ENCODE data around the gene POU3F3.

The POU3F3 gene

DNA sequence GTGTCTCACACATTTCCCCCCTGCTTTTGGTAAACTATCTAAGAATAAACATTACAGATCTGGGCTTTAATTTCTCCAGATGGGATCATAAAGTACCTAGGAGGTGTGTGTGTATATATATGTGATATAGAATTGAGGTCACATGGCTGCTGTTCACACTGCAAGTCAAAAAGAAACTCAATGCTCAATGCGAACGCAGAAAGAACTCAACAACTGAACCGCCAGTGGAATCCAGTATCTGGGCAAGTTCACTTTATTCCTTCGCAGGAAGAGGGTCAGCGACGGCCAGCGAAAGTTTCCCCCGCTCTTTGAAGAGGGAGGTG is 17.7 kb downstream of the POU3F3 start:
- CTCF ChIA-PET, result no interaction called here
- Histone ChIP-seq H3K4me1 (ENCODE audit: control insufficient read depth, insufficient read depth, low read length) (peaks cover 4% of the 10 kb centered on the region; the same call in 1 of the 2 replicates), H3K36me3 (ENCODE audit: control insufficient read depth in 2 of 2, insufficient read depth in 1 of 2, low read length in 2 of 2) (no peaks in the 10 kb centered on the region), H3K4me3 (ENCODE audit: low read depth, low read length) (peak overlapping the region; percentile 42; the same call in 1 of the 2 replicates), H3K9me3 (ENCODE audit: control insufficient read depth, insufficient read depth, low read depth, low read length) (no peaks in the 10 kb centered on the region), H3K27ac (ENCODE audit: extremely low read depth, low read depth, low read length) (peak overlapping the region; percentile 81; the same call in 1 of the 2 replicates)
- TF ChIP-seq EGR2 (tag by site-specific recombination; IDR thresholded peaks at IDR 0.05; ENCODE audit: low read depth), result no peak
- no peak for TF ChIP-seq ZNF157 (tag by site-specific recombination; IDR thresholded peaks at IDR 0.05)
- TF ChIP-seq ZBTB7A (tag by site-specific recombination; IDR thresholded peaks at IDR 0.05; ENCODE audit: low read depth), result no peak
- TF ChIP-seq ZBTB48 (tag by site-specific recombination; IDR thresholded peaks at IDR 0.05), result no peak
- no peak for TF ChIP-seq ZNF221 (tag by site-specific recombination; IDR thresholded peaks at IDR 0.05; ENCODE audit: borderline replicate concordance)
- no peak for TF ChIP-seq ZBTB1 (tag by site-specific recombination; IDR thresholded peaks at IDR 0.05)
- TF ChIP-seq, protein P1, sequence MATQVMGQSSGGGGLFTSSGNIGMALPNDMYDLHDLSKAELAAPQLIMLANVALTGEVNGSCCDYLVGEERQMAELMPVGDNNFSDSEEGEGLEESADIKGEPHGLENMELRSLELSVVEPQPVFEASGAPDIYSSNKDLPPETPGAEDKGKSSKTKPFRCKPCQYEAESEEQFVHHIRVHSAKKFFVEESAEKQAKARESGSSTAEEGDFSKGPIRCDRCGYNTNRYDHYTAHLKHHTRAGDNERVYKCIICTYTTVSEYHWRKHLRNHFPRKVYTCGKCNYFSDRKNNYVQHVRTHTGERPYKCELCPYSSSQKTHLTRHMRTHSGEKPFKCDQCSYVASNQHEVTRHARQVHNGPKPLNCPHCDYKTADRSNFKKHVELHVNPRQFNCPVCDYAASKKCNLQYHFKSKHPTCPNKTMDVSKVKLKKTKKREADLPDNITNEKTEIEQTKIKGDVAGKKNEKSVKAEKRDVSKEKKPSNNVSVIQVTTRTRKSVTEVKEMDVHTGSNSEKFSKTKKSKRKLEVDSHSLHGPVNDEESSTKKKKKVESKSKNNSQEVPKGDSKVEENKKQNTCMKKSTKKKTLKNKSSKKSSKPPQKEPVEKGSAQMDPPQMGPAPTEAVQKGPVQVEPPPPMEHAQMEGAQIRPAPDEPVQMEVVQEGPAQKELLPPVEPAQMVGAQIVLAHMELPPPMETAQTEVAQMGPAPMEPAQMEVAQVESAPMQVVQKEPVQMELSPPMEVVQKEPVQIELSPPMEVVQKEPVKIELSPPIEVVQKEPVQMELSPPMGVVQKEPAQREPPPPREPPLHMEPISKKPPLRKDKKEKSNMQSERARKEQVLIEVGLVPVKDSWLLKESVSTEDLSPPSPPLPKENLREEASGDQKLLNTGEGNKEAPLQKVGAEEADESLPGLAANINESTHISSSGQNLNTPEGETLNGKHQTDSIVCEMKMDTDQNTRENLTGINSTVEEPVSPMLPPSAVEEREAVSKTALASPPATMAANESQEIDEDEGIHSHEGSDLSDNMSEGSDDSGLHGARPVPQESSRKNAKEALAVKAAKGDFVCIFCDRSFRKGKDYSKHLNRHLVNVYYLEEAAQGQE (tag by site-specific recombination; IDR thresholded peaks at IDR 0.05), result no peak
- POLR2A ChIA-PET, result interaction anchor here (1.4 to 1.5 kb wide), 2 partner anchors 18 to 22 kb away, joined by 3 to 6 read pairs; partner anchors contain the start of gene POU3F3

DNA sequence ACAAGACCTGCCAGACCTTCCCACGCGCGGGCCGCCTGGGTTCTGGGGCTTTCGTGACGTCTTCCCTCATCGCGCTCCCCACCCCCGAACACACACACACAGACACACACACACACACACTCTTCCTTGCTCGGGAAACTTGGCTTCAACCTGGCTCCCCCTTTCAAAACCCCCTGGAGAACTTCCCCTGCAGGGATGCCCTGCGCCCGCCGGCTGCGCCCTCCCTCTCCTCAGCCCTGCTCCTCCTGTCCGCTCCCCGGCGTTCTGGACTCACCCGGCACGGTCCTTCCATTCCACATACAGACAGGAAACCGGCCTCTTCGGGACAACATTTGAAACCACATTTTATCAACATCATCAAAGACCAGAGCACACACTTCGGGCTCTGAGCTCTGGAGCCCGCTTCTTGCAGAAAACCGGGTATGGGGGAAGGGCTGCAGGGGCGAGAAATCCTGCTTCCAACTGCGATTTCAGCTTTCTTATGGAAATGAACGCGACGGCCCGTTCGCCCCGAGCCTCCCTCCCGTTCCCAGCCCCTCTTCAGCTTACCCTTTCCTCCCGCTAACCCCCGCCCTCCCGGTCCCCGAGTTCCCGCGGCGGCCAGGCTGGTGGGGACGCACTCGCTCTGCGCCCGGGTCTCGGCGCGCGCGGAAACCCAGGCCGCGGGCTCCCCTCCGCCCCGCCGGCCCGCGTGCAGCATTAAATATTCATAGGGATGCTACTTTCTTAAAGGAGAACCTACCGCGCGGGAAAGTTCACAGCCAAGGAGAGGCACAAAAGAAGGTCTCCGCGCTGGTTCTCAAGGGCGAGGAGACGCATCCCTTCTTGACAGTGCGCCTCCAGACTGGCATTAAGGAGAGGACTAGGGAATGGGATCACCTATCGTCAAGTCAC is 18.3 kb downstream of the POU3F3 start:
- Histone ChIP-seq H3K4me1 (ENCODE audit: control insufficient read depth, insufficient read depth, low read length) (peaks cover 4% of the 10 kb centered on the region; the same call in 1 of the 2 replicates), H3K9me3 (ENCODE audit: control insufficient read depth, insufficient read depth, low read depth, low read length) (no peaks in the 10 kb centered on the region), H3K27ac (ENCODE audit: extremely low read depth, low read depth, low read length) (peak overlapping the region; percentile 81), H3K4me3 (ENCODE audit: low read depth, low read length) (peak overlapping the region; percentile 42), H3K36me3 (ENCODE audit: control insufficient read depth in 2 of 2, insufficient read depth in 1 of 2, low read length in 2 of 2) (no peaks in the 10 kb centered on the region)
- ChIA-PET POLR2A (interaction anchor here (1.4 to 1.5 kb wide), 2 partner anchors 18 to 22 kb away, joined by 3 to 6 read pairs; partner anchors contain the start of gene POU3F3), CTCF (interaction anchor here (0.5 to 2.3 kb wide), 6 partner anchors 11 to 943 kb away, joined by 3 to 5 read pairs (median 3); no protein-coding TSS in a partner anchor)
- TF ChIP-seq ZNF654 (tag by site-specific recombination; IDR thresholded peaks at IDR 0.05; ENCODE audit: low read depth), result no peak
- TF ChIP-seq EGR2 (tag by site-specific recombination; IDR thresholded peaks at IDR 0.05; ENCODE audit: low read depth), result peak; percentile 66; the same call in 1 of the 2 replicates
- peak; percentile 35; the same call in 1 of the 2 replicates for TF ChIP-seq ZNF366 (tag by site-specific recombination; conservative IDR thresholded peaks at IDR 0.05)
- TF ChIP-seq, protein P2, sequence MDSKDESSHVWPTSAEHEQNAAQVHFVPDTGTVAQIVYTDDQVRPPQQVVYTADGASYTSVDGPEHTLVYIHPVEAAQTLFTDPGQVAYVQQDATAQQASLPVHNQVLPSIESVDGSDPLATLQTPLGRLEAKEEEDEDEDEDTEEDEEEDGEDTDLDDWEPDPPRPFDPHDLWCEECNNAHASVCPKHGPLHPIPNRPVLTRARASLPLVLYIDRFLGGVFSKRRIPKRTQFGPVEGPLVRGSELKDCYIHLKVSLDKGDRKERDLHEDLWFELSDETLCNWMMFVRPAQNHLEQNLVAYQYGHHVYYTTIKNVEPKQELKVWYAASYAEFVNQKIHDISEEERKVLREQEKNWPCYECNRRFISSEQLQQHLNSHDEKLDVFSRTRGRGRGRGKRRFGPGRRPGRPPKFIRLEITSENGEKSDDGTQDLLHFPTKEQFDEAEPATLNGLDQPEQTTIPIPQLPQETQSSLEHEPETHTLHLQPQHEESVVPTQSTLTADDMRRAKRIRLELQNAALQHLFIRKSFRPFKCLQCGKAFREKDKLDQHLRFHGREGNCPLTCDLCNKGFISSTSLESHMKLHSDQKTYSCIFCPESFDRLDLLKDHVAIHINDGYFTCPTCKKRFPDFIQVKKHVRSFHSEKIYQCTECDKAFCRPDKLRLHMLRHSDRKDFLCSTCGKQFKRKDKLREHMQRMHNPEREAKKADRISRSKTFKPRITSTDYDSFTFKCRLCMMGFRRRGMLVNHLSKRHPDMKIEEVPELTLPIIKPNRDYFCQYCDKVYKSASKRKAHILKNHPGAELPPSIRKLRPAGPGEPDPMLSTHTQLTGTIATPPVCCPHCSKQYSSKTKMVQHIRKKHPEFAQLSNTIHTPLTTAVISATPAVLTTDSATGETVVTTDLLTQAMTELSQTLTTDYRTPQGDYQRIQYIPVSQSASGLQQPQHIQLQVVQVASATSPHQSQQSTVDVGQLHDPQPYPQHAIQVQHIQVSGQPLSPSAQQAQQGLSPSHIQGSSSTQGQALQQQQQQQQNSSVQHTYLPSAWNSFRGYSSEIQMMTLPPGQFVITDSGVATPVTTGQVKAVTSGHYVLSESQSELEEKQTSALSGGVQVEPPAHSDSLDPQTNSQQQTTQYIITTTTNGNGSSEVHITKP (tag by site-specific recombination; IDR thresholded peaks at IDR 0.05), result peak; percentile 95
- no peak for TF ChIP-seq ZNF114 (tag by site-specific recombination; IDR thresholded peaks at IDR 0.05)
- peak; percentile 84 for TF ChIP-seq ZBTB8A (tag by site-specific recombination; IDR thresholded peaks at IDR 0.05)
- TF ChIP-seq, protein P3, sequence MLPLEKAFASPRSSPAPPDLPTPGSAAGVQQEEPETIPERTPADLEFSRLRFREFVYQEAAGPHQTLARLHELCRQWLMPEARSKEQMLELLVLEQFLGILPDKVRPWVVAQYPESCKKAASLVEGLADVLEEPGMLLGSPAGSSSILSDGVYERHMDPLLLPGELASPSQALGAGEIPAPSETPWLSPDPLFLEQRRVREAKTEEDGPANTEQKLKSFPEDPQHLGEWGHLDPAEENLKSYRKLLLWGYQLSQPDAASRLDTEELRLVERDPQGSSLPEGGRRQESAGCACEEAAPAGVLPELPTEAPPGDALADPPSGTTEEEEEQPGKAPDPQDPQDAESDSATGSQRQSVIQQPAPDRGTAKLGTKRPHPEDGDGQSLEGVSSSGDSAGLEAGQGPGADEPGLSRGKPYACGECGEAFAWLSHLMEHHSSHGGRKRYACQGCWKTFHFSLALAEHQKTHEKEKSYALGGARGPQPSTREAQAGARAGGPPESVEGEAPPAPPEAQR (tag by site-specific recombination; IDR thresholded peaks at IDR 0.05), result no peak
- TF ChIP-seq ZNF560 (tag by site-specific recombination; IDR thresholded peaks at IDR 0.05; ENCODE audit: borderline replicate concordance), result no peak
- TF ChIP-seq, protein P4, sequence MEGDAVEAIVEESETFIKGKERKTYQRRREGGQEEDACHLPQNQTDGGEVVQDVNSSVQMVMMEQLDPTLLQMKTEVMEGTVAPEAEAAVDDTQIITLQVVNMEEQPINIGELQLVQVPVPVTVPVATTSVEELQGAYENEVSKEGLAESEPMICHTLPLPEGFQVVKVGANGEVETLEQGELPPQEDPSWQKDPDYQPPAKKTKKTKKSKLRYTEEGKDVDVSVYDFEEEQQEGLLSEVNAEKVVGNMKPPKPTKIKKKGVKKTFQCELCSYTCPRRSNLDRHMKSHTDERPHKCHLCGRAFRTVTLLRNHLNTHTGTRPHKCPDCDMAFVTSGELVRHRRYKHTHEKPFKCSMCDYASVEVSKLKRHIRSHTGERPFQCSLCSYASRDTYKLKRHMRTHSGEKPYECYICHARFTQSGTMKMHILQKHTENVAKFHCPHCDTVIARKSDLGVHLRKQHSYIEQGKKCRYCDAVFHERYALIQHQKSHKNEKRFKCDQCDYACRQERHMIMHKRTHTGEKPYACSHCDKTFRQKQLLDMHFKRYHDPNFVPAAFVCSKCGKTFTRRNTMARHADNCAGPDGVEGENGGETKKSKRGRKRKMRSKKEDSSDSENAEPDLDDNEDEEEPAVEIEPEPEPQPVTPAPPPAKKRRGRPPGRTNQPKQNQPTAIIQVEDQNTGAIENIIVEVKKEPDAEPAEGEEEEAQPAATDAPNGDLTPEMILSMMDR (tag by site-specific recombination; IDR thresholded peaks at IDR 0.05), result peak; percentile 26; the same call in 1 of the 2 replicates
- TF ChIP-seq, protein P5, sequence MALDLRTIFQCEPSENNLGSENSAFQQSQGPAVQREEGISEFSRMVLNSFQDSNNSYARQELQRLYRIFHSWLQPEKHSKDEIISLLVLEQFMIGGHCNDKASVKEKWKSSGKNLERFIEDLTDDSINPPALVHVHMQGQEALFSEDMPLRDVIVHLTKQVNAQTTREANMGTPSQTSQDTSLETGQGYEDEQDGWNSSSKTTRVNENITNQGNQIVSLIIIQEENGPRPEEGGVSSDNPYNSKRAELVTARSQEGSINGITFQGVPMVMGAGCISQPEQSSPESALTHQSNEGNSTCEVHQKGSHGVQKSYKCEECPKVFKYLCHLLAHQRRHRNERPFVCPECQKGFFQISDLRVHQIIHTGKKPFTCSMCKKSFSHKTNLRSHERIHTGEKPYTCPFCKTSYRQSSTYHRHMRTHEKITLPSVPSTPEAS (tag by site-specific recombination; IDR thresholded peaks at IDR 0.05), result peak; percentile 81; the same call in 1 of the 2 replicates
- no peak for TF ChIP-seq ZNF792 (tag by site-specific recombination; IDR thresholded peaks at IDR 0.05)
- TF ChIP-seq ZNF670 (tag by site-specific recombination; IDR thresholded peaks at IDR 0.05; ENCODE audit: low read depth), result no peak
- TF ChIP-seq ZNF624 (tag by site-specific recombination; IDR thresholded peaks at IDR 0.05), result no peak
- TF ChIP-seq ZXDB (tag by site-specific recombination; IDR thresholded peaks at IDR 0.05), result no peak
- TF ChIP-seq ZNF544 (tag by site-specific recombination; IDR thresholded peaks at IDR 0.05), result no peak

All from HEK293 (cell line).